Glomerular endothelial cell (primary cell): ENCODE results near the gene BTBD9. TPM values are rescaled to one million over a fixed set of nuclear protein-coding genes. Genes with fewer than 3 reads are reported as not detected.
"Not testable (repeated sequence)": the region's sequence is repeated elsewhere in the genome, so short reads cannot be mapped to it uniquely, and the experiment has no call there.

Experiments
- DNase-seq: peaks from one replicate; pipeline ENCODE4 v3.0.0-alpha.2; 2011; ENCODE audit warnings: low read depth, low spot score; ENCODE audit errors: extremely low read depth
- total RNA-seq: library from RNA; depleted of rRNA; stranded (reverse); fragments of >200 nt; gene quantifications from 2 replicates; pipeline ENCODE4 v1.2.3, GENCODE V29; 2015

The BTBD9 gene
- total RNA-seq, 1 donor from 2014 or later = 13.2 TPM

DNA sequence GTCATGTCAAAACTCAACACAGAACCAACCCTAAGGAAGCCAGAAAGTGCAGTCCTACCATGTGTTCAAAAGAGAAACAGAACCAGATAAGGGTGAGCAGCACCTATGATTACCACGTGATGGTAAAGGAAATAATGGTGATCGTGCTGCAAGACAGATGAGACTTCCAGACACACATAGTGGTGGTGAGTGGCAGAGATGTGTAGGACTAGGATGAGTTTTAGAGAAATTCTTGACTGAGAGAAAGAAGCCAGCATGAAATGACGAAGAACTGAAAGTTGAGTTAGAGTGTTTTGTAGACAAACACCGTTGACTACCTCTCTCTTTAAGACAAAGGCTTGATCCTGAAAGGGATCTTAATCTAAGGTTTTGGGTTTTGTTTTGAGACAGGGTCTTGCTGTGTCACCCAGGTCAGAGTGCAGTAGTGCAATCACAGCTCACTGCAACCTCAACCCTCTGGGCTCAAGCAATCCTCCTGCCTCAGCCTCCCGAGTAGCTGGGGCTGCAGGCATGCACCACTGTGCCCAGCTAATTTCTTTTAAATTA is 10.6 kb upstream of the BTBD9 start:
- DNase-seq = no peak

DNA sequence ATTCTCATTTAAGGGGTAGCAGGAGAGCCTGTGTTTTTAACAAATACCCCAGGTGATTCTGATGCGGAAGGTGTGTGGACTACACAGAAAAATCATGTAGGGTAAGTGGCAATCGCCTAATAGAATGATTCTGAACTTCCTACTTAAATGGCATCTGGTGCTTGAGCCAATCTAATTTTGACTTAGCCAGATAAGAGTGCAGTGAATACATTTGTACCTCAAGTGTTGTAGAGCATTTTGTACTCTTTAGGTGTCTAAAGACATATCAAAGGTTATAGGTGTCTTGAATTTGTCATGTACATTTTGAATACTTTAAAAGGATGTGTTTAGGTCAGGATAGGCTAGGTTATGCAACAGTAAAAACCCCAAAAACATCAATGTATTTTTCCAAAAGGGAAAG is 10.0 kb upstream of the BTBD9 start:
- DNase-seq = no peak

DNA sequence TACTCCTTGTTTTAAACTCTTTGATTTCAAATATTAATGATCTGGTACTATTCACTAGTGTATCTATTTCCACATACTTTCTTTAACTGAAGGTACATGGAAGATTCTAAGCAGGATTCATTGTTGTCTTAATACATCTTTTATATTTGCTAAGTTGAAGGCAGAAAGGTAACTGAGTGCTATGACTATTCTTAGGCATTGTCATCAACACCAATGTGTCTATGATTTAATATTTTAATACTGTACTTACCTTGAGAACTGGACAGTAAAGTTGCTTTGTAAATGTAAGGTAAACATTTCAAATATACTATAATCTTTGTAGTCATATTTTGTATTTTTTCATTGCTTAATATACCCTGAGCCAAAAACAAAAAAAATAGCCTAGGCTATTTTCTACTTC is 8.9 kb upstream of the BTBD9 start:
- DNase-seq = no peak

DNA sequence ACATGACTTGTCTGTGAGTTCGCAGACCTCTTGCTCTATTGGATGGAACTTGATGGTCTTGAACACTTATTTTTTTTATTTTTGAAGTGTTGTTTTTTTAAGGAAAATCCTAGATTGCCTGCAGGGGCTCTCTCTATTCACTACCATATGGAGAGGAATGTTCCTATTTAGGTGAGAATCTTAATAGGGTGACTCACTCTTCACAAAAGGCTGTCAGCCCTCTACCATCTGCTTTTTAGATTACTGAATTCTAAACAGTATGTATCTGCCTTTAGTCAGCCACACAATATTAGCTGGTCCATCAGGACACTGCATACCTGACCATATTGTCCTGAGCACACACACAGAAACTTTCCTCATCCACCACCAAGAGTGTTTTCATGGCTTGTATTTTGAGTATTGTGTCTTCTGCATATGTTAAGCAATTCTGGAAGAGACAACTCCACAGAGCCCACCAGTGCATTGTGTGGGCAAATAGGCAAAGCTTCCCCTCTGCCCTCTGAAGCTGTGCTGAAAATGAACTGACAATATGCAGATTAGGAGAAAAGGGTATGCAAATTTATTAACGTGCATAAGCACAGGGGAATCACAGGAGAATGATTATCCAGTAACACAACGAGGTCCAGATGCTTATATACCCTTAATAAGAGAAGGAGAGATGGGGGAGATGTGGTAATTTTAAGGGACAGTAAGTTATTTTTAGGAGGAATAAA is 6.6 kb upstream of the BTBD9 start:
- no peak for DNase-seq

DNA sequence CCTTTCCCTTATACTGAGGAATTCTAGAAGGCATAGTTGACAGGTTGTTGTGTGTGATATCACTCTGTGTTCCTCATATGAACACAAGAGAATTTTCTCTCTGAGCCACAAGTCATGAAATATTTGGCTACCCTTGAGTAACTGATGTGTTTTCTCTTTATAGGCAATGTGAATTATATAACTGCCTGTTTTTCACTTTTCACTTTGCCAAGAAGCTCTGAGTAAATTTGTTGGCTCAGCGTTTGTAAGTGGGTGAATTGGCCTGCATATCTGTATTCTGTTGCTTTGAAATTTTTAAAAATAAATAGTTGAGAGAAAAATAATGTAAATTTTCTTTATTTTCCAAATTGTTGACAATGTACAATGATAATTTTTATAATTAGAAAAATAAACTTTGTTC is 5.2 kb upstream of the BTBD9 start:
- DNase-seq = no peak

DNA sequence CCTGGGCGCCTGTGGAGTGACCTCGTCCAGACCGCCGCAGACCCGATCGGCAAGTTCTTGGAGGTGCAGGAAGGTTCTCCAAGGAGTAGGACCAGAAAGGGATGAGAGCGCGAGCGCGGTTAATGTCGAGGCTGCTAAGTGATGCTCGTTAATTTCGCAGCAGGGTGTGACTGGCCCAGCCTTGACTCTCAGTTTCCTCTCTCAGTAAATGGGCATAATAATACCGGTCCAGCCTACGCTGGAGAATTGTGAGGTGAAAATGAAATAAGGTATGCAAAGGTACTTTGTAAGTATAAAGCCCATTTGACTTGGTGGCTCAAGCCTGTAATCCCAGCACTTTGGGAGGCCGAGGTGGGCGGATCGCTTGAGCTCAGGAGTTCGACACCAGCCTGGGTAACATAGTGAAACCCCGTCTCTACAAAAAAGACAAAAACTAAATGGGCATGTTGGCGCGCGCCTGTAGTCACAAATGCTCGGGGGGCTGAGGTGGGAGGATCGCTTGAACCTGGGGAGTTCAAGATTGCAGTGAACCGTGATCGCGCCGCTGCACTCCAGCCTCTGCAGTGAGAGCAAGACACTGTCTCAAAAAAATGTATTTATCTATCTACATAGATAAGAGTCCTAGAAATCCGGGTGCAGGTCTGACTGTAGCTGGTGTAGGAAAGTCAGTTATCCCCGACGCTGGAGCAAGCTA is 634 bp upstream of the BTBD9 start:
- DNase-seq = no peak

DNA sequence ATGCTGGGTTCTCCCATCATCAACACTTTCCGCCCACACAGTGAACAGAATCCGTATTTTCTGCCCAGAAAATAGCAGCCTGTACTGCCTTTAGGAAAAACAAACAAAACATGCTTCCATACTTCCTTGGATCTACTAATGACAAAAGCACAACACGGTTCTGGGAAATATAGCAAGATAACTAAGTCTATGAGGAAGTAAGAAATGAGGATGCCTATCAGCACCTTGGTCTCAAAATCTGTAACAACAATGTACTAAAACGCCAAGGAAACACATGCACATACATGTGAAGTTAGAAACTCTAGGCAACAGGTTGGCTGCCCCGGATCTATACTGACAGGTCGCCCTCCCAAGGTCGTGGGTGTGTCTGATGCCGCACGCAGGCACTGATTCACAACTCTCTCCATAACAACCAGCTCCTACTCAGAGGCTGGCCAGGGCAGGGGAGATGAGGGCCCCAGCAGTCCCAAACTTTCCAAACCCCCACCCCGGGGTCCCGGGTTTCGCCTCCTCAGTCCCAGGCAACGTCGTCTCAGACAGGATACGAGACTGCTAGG is 710 bp downstream of the BTBD9 start:
- DNase-seq = no peak

DNA sequence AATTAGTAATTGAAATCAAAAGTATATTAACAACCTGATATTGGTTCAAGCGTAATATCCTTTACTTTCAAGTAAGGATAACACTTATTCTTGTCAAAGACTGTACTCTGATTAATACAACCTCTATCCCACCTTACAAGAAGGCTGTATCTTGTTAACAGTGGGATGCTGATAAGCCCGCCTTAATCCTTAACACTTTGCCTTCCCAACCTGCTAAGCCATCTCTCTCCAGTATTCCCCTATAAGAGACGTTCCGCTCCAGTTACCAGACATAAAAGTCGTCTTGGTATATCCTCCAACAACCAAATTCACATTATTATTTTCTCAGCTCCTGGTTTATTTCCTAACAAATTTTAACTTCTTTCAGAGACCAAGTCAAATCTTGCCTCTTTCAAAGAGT is 2.0 kb downstream of the BTBD9 start:
- DNase-seq = no peak

DNA sequence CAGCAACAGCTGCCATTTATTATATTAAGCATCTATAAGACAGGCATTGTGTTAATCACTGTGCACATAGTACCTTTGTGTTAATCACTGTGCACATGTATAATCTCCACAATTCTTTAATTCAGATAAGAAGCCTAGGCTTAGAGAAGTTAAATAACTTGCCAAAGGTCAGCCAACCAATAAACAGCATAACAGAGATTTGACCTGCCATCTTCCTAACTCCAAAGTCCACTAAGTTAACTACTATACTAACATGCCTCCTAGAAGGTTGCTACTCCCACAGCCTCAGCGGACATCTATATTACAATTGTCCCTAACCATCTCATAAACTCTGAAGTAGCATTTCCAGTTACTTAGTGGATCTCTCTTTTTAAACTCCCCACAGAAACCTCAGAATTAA is 3.7 kb downstream of the BTBD9 start:
- DNase-seq = no peak

DNA sequence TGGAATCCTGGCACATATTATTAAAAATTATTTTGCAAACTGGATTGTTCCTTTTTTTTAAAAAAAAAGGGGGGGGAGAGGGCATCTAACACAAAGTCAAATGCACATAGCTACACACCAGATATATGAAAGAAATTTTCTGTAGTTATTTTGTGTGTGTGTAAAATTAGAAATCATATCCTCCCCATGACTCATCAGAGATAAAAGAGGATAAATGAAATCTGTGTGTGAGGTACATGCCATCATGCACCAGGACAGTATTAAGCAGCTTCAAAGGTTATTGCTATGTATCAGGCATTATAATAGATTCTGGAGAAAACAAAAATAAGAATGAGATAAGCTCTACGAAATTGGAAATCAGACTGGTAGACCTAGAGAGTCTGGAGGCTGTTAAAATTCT is 5.2 kb downstream of the BTBD9 start:
- DNase-seq = no peak

DNA sequence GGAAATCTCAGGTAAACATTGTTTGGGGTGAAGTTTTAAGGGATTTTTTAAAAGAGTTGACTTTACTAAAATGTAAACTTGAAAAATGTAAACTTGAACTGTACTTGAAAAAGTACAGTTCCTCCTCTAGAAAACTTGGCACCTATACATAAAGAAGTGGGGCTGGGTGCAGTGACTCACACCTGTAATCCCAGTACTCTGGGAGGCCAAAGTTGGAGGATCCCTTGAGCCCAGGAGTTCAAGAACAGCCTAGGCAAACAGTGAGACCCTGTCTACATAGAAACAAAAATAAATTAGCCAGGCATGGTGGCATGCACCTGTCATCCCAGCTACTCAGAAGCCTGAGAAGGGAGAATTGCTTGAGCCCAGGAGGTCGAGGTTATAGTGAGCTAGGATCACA is 7.2 kb downstream of the BTBD9 start:
- DNase-seq = no peak

DNA sequence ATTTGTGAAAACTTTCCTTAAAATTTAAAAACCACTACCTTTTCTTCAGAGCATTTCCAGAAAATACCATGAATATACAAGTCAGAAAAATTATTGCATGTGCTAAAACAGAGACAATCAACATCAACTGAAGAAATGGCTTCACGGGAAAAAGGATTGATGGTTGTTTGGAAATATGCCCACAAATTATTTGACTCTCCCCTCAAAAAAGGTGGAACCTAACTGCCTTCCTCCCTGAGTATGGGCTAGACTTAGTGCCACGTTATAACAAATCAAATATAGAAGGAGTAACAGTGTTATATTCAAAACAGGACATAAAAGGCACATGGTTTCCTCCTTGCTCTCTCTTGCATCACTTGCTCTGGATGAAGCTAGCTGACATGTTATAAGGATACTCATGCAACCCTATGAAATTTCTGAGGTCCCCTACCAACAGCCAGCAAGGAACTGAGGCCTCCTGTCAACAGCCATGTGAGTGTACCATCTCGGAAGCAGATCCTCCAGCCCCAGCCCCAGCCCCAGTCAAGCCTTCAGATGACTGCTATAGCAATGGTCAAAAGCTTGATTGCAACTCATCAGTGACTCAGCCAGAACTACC is 8.4 kb downstream of the BTBD9 start:
- no peak for DNase-seq

DNA sequence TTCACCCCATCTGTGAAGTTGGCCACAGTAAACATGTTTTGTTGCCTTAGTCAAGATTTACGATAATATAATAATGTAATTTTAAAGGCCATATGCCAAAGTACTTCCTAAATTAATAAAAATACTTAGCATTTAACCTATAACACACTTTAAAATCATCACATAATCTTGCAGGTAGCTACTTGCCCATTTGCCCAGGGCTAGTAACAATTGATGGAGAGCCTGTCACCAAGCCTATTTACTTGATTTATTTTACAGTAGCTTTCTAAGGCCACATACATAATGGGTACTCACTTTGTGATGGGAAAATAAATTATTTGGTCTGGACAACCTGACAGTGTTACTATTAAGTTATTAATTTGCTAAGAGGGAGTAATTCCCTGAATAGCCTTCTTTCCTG is 14.5 kb downstream of the BTBD9 start:
- DNase-seq = no peak

DNA sequence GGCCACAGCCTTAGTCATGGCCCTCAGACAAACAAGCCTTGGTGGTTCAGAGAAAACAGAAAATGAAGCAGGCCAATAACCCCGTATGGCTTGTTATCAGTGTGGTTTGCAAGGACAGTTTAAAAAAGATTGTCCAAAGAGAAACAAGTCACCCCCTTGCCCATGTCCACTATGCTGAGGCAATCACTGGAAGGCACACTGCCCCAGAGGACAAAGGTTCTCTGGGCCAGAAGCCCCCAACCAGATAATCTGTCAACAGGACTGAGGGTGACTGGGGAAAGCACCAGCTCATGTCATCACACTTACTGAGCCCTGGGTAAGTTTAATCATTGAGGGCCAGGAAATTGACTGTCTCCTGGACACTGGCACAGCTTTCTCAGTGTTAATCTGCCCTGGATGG is 20.4 kb downstream of the BTBD9 start:
- DNase-seq = not testable (repeated sequence)

DNA sequence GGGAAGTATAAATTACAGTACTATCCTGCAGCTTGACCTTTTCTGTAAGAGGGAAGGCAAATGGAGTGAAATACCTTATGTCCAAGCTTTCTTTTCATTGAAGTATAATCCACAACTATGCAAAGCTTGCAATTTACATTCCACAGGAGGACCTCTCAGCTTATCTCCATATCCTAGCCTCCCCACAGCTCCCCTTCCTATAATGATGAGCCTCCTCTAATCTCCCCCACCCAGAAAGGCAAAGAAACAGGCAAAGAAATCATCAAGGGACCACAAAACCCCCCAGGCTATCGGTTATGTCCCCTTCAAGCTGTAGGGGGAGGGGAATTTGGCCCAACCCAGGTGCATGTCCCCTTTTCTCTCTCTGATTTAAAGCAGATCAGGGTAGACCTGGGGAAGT is 21.4 kb downstream of the BTBD9 start:
- DNase-seq = not testable (repeated sequence)

DNA sequence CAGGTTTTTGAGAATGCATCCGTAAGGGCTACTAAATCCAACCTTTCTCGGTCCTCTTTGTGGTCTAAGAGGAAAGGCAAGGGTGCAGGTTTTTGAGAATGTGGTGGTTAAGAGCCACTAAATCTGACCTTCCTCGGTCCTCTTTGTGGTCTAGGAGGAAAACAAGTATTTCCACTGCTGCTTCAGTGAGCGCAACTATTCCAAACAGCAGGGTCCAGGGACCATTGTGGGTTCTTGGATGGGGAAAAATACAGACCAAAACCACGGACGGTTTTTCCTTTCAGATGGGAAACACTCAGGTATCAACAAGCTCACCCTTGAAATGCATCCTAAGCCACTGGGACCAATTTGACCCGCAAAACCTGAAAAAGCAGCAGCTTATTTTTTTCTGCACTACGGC is 21.9 kb downstream of the BTBD9 start:
- DNase-seq = no peak

DNA sequence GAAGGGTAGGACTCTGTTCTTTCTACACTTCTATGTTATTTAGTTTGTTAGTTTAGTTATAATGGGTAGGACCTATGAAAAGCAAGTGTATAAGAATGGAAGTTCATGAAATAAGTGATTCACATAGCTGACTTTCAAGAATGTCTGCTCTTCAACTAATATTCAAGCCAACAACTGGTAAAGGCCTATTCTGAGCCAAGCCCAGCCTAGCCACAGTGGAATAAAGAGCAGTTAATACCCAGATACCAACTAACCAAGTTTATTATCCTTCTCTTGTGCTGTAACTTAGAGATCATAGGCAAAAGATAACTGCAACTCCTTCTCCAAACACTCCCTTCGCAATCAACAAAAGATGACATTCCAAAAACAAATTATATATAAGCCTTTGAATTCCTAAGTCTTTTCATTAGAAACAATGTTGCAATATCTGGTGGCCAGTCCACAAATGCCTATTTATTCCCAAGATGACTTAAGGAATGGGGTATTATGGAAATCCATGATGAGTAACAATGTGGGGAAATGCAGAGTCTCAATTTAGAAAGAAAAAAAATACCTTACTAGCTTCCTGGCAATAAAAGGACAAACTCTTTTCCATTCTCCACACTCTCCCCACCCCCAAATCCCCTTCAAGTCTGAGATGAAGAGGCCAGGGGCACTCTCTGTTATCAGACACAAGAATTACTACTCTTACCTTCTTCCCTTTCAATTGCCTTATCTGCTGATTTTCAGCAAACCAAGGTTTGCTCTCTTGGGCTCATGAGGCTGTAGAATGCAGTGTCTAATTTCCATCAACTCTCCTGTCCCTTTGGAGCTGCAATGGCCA is 27.4 kb downstream of the BTBD9 start:
- DNase-seq = no peak

DNA sequence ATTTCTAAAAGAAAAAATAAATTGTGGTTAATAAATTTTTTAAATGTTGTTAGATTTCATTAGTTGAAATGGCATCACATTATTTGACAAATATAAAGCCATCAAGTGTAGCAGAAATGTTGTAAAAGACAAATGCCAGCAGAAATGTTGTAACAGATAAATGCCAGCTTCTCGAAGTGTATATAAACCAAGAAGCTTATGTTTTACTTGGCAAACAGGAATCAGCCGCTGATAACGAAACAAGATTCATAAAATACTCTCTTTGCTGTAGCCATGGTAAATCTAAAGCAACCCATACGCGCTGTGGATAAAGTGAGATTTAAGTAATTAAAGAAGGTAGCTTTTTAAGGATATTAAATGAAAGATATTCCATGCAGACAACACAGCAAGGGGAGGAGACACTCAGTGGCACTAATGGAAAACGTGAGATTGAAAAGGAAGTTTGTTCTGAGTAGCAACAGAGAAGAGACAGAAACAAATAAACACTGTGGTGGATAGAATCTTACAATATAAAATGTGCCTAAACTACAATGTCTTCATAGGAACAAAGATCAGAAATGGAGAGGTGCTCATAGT is 29.6 kb downstream of the BTBD9 start:
- no peak for DNase-seq

DNA sequence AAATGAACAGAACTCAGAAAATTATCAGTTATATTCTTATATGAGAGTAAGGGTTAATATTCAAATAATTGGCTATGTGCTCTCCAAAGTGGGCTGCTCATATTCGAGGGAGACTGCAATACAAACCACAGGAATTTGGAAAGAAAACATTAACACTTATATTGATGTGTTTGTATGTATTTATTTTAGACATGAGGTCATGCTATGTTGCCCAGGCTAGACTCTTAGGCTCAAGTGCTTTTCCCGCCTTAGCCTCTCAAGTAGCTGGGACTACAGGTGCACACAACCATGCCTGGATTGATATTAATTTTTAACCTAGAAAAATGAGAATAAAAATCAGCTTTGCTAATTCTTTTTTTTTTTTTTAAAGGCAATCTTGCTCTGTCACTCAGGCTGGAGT is 35.0 kb downstream of the BTBD9 start:
- DNase-seq = no peak

DNA sequence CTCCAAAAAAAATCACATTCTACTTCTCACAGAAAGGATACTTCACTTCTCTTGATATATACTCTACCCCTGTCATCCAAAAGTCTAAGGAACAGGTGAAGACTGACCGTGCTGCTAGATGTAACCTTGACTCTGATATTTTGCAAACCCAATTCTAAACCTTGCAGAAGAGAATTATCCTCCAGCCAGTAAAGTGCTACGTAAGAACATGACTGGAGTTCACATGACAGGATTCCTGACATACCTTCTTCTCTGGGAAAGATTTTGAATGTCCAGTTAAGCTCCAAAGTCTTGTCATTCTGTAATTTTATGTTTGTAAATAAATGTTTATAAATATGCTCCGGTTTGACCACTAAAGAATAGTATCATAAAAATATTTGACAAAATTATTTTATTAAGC is 35.8 kb downstream of the BTBD9 start:
- DNase-seq = no peak
